ENCODE results near the gene IER2.

DNA sequence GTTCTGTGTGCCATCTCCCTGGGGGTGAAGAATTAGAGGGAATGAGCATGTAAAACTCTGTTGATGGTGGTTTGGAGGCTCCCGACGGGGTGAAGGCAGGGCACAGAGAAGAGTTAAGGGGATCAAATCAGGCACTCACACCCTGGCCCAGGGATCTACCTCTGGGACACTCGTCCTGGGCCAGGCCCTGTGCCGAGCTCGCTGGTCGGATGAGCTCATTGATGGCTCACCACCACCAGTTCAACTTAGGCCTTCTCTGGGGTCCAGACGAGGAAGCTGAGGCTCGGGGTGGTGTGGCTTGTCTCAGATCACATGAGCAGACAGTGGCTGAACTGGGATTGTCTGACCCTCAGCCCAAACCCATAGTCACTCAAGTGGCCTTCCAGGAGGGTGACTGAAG is 30.6 kb upstream of the IER2 start:
- TF ChIP-seq ZFX (IDR thresholded peaks at IDR 0.05) (no peak), YY1 (IDR thresholded peaks at IDR 0.05; ENCODE audit: extremely low read depth, insufficient replicate concordance, low read depth, low read length) (no peak), POLR2AphosphoS5 (IDR thresholded peaks at IDR 0.05; ENCODE audit: low read depth, low read length) (no peak), POLR2A (IDR thresholded peaks at IDR 0.05; ENCODE audit: borderline replicate concordance, extremely low read depth, insufficient read depth, insufficient read length) (no peak), EGR1 (IDR thresholded peaks at IDR 0.05; ENCODE audit: low read depth) (no peak), CEBPB (IDR thresholded peaks at IDR 0.05; ENCODE audit: low read depth) (no peak), SP1 (IDR thresholded peaks at IDR 0.05; ENCODE audit: low read depth) (no peak), EZH2 (IDR thresholded peaks at IDR 0.05) (no peak), ZNF274 (IDR thresholded peaks at IDR 0.05; ENCODE audit: low read depth, low read length) (no peak), MAX (IDR thresholded peaks at IDR 0.05) (no peak)
- TF ChIP-seq, protein P1, sequence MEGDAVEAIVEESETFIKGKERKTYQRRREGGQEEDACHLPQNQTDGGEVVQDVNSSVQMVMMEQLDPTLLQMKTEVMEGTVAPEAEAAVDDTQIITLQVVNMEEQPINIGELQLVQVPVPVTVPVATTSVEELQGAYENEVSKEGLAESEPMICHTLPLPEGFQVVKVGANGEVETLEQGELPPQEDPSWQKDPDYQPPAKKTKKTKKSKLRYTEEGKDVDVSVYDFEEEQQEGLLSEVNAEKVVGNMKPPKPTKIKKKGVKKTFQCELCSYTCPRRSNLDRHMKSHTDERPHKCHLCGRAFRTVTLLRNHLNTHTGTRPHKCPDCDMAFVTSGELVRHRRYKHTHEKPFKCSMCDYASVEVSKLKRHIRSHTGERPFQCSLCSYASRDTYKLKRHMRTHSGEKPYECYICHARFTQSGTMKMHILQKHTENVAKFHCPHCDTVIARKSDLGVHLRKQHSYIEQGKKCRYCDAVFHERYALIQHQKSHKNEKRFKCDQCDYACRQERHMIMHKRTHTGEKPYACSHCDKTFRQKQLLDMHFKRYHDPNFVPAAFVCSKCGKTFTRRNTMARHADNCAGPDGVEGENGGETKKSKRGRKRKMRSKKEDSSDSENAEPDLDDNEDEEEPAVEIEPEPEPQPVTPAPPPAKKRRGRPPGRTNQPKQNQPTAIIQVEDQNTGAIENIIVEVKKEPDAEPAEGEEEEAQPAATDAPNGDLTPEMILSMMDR (IDR thresholded peaks at IDR 0.05 in 2 of 3, conservative IDR thresholded peaks at IDR 0.05 in 1 of 3; ENCODE audit: borderline replicate concordance in 1 of 3, insufficient read depth in 1 of 3, low read depth in 2 of 3, low read length in 2 of 3) = no peak
- TF ChIP-seq, protein P2, sequence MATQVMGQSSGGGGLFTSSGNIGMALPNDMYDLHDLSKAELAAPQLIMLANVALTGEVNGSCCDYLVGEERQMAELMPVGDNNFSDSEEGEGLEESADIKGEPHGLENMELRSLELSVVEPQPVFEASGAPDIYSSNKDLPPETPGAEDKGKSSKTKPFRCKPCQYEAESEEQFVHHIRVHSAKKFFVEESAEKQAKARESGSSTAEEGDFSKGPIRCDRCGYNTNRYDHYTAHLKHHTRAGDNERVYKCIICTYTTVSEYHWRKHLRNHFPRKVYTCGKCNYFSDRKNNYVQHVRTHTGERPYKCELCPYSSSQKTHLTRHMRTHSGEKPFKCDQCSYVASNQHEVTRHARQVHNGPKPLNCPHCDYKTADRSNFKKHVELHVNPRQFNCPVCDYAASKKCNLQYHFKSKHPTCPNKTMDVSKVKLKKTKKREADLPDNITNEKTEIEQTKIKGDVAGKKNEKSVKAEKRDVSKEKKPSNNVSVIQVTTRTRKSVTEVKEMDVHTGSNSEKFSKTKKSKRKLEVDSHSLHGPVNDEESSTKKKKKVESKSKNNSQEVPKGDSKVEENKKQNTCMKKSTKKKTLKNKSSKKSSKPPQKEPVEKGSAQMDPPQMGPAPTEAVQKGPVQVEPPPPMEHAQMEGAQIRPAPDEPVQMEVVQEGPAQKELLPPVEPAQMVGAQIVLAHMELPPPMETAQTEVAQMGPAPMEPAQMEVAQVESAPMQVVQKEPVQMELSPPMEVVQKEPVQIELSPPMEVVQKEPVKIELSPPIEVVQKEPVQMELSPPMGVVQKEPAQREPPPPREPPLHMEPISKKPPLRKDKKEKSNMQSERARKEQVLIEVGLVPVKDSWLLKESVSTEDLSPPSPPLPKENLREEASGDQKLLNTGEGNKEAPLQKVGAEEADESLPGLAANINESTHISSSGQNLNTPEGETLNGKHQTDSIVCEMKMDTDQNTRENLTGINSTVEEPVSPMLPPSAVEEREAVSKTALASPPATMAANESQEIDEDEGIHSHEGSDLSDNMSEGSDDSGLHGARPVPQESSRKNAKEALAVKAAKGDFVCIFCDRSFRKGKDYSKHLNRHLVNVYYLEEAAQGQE (IDR thresholded peaks at IDR 0.05; ENCODE audit: low read depth) = no peak

All from HCT116 (cell line).